Skeletal muscle tissue (tissue), 4 donors: ENCODE data around the gene LIPM. TPM values are rescaled to one million over a fixed set of nuclear protein-coding genes. Genes with fewer than 3 reads are reported as not detected.

Experiments used
- H3K27ac ChIP-seq: one replicate; pipeline ENCODE4 v1.7.0; 2013; ENCODE audit warnings: mild to moderate bottlenecking, low read depth, low read length, inconsistent platforms
- H3K27me3 ChIP-seq, 3 donors: one replicate each; pipeline ENCODE4 v1.7.0; 2013; ENCODE audit warnings: low read length in 3 of 3; ENCODE audit not compliant: control insufficient read depth in 3 of 3, insufficient read depth in 3 of 3
- H3K36me3 ChIP-seq, 3 donors: one replicate each; pipeline ENCODE4 v1.7.0; 2013; ENCODE audit warnings: low read length in 3 of 3; ENCODE audit not compliant: control insufficient read depth in 3 of 3, insufficient read depth in 3 of 3
- H3K4me1 ChIP-seq, 3 donors: one replicate each; pipeline ENCODE4 v1.7.0; 2013; ENCODE audit warnings: low read length in 3 of 3, mild to moderate bottlenecking in 3 of 3; ENCODE audit not compliant: control insufficient read depth in 3 of 3, insufficient read depth in 3 of 3
- H3K4me3 ChIP-seq, 3 donors: one replicate each; pipeline ENCODE4 v1.7.0; 2013; ENCODE audit warnings: low read length in 3 of 3
- H3K9ac ChIP-seq, 3 donors: one replicate each; pipeline ENCODE4 v1.7.0; 2013; ENCODE audit warnings: low read length in 3 of 3, mild to moderate bottlenecking in 3 of 3, moderate library complexity in 2 of 3, low read depth in 1 of 3
- H3K9me3 ChIP-seq, 3 donors: one replicate each; pipeline ENCODE4 v1.7.0; 2013; ENCODE audit warnings: low read length in 3 of 3; ENCODE audit not compliant: control insufficient read depth in 3 of 3
- total RNA-seq: library from RNA; depleted of rRNA; stranded (reverse); fragments of >200 nt; gene quantifications from one replicate; pipeline ENCODE4 v1.2.3, GENCODE V29; 2014
- donor health status: Osteomylitis.

LIPM gene
- total RNA-seq, 1 donor from 2014 or later = under 0.01 TPM

- H3K4me3 ChIP-seq = no peak overlapping the region
- no peak overlapping the region for H3K9ac ChIP-seq
- H3K27me3 ChIP-seq = no peaks in the 10 kb centered on the region
- H3K9me3 ChIP-seq = no peaks in the 10 kb centered on the region
- no peak overlapping the region for H3K27ac ChIP-seq
- no peaks in the 10 kb centered on the region for H3K36me3 ChIP-seq
- H3K4me1 ChIP-seq = no peaks in the 10 kb centered on the region
Measured at GRCh38 chr10:88781206-88781605, 21.3 kb upstream of the LIPM start.

GRCh38 chr10:88782222-88782621, 20.3 kb upstream of the LIPM start:
- H3K4me1 ChIP-seq = no peaks in the 10 kb centered on the region
- no peak overlapping the region for H3K9ac ChIP-seq
- no peaks in the 10 kb centered on the region for H3K27me3 ChIP-seq
- H3K9me3 ChIP-seq = no peaks in the 10 kb centered on the region
- no peak overlapping the region for H3K27ac ChIP-seq
- no peaks in the 10 kb centered on the region for H3K36me3 ChIP-seq
- no peak overlapping the region for H3K4me3 ChIP-seq

- H3K9ac ChIP-seq = no peak overlapping the region
Measured at GRCh38 chr10:88783724-88784123, 18.8 kb upstream of the LIPM start.

GRCh38 chr10:88786032-88786770, 16.3 kb upstream of the LIPM start:
- H3K36me3 ChIP-seq = no peaks in the 10 kb centered on the region
- H3K9ac ChIP-seq = no peak overlapping the region
- H3K27ac ChIP-seq = no peak overlapping the region
- no peaks in the 10 kb centered on the region for H3K4me1 ChIP-seq
- no peaks in the 10 kb centered on the region for H3K27me3 ChIP-seq
- H3K4me3 ChIP-seq = no peak overlapping the region
- H3K9me3 ChIP-seq = no peaks in the 10 kb centered on the region

More at GRCh38 chr10:88783724-88784123, 18.8 kb upstream of the LIPM start:
- no peak overlapping the region for H3K4me3 ChIP-seq
- H3K4me1 ChIP-seq = no peaks in the 10 kb centered on the region
- H3K27me3 ChIP-seq = no peaks in the 10 kb centered on the region
- no peak overlapping the region for H3K27ac ChIP-seq
- H3K9me3 ChIP-seq = no peaks in the 10 kb centered on the region
- H3K36me3 ChIP-seq = no peaks in the 10 kb centered on the region

GRCh38 chr10:88787463-88787862, 15.1 kb upstream of the LIPM start:
- no peak overlapping the region for H3K27ac ChIP-seq
- H3K27me3 ChIP-seq = no peaks in the 10 kb centered on the region
- H3K9me3 ChIP-seq = no peaks in the 10 kb centered on the region
- H3K36me3 ChIP-seq = no peaks in the 10 kb centered on the region
- H3K9ac ChIP-seq = no peak overlapping the region
- H3K4me3 ChIP-seq = no peak overlapping the region
- no peaks in the 10 kb centered on the region for H3K4me1 ChIP-seq

GRCh38 chr10:88788924-88789323, 13.6 kb upstream of the LIPM start:
- Histone ChIP-seq H3K36me3 (no peaks in the 10 kb centered on the region), H3K4me1 (no peaks in the 10 kb centered on the region), H3K9ac (no peak overlapping the region), H3K27me3 (no peaks in the 10 kb centered on the region), H3K9me3 (no peaks in the 10 kb centered on the region), H3K27ac (no peak overlapping the region), H3K4me3 (no peak overlapping the region)

GRCh38 chr10:88791924-88792323, 10.6 kb upstream of the LIPM start:
- Histone ChIP-seq H3K4me3 (no peak overlapping the region), H3K4me1 (no peaks in the 10 kb centered on the region), H3K36me3 (no peaks in the 10 kb centered on the region), H3K9me3 (no peaks in the 10 kb centered on the region), H3K27ac (no peak overlapping the region), H3K9ac (no peak overlapping the region), H3K27me3 (no peaks in the 10 kb centered on the region)

- no peaks in the 10 kb centered on the region for H3K9me3 ChIP-seq
- H3K27ac ChIP-seq = no peak overlapping the region
Measured at GRCh38 chr10:88792661-88793060, 9.9 kb upstream of the LIPM start.

GRCh38 chr10:88793712-88794299, 8.7 kb upstream of the LIPM start:
- H3K36me3 ChIP-seq = no peaks in the 10 kb centered on the region
- no peak overlapping the region for H3K9ac ChIP-seq
- H3K4me1 ChIP-seq = no peaks in the 10 kb centered on the region
- H3K4me3 ChIP-seq = no peak overlapping the region
- H3K27ac ChIP-seq = no peak overlapping the region
- H3K9me3 ChIP-seq = no peaks in the 10 kb centered on the region
- no peaks in the 10 kb centered on the region for H3K27me3 ChIP-seq

More at GRCh38 chr10:88792661-88793060, 9.9 kb upstream of the LIPM start:
- Histone ChIP-seq H3K36me3 (no peaks in the 10 kb centered on the region), H3K4me3 (no peak overlapping the region), H3K4me1 (no peaks in the 10 kb centered on the region), H3K9ac (no peak overlapping the region), H3K27me3 (no peaks in the 10 kb centered on the region)

- H3K27me3 ChIP-seq = no peaks in the 10 kb centered on the region
- no peak overlapping the region for H3K9ac ChIP-seq
- no peak overlapping the region for H3K4me3 ChIP-seq
- no peak overlapping the region for H3K27ac ChIP-seq
- no peaks in the 10 kb centered on the region for H3K4me1 ChIP-seq
- H3K9me3 ChIP-seq = no peaks in the 10 kb centered on the region
- no peaks in the 10 kb centered on the region for H3K36me3 ChIP-seq
Measured at GRCh38 chr10:88794731-88795130, 7.8 kb upstream of the LIPM start.
